ENCODE data around the gene PHLDA2.

The PHLDA2 gene

GRCh38 chr11:2902784-2903671 is 26.2 kb downstream of the PHLDA2 start:
- DNase-seq (ENCODE audit: low read depth in 2 of 2), result no peak
- TF ChIP-seq CTCF (IDR thresholded peaks at IDR 0.05; ENCODE audit: low read depth, low read length), result no peak
- H3K4me3 ChIP-seq (replicated peaks in 1 of 2; ENCODE audit: low read depth in 2 of 2, low read length in 2 of 2), result peak overlapping the region; percentile 65

- H3K4me3 ChIP-seq (replicated peaks in 1 of 2; ENCODE audit: low read depth in 2 of 2, low read length in 2 of 2), result peak overlapping the region; percentile 65
- TF ChIP-seq CTCF (IDR thresholded peaks at IDR 0.05; ENCODE audit: low read depth, low read length), result no peak
- DNase-seq (ENCODE audit: low read depth in 2 of 2), result peak; percentile 89 to 93
Measured at GRCh38 chr11:2901854-2902783, 27.1 kb downstream of the PHLDA2 start.

- TF ChIP-seq CTCF (IDR thresholded peaks at IDR 0.05; ENCODE audit: low read depth, low read length), result no peak
- no peak for DNase-seq (ENCODE audit: low read depth in 2 of 2)
- H3K4me3 ChIP-seq (replicated peaks in 1 of 2; ENCODE audit: low read depth in 2 of 2, low read length in 2 of 2), result peak overlapping the region in 1 of 2 donors; percentile 36
Measured at GRCh38 chr11:2901196-2901796, 27.9 kb downstream of the PHLDA2 start.

GRCh38 chr11:2899080-2899783 is 30.0 kb downstream of the PHLDA2 start:
- no peak for DNase-seq (ENCODE audit: low read depth in 2 of 2)
- H3K4me3 ChIP-seq (replicated peaks in 1 of 2; ENCODE audit: low read depth in 2 of 2, low read length in 2 of 2), result no peak overlapping the region
- TF ChIP-seq CTCF (IDR thresholded peaks at IDR 0.05; ENCODE audit: low read depth, low read length), result no peak

- TF ChIP-seq CTCF (IDR thresholded peaks at IDR 0.05; ENCODE audit: low read depth, low read length), result no peak
- peak; percentile 93 to 94 for DNase-seq (ENCODE audit: low read depth in 2 of 2)
- H3K4me3 ChIP-seq (replicated peaks in 1 of 2; ENCODE audit: low read depth in 2 of 2, low read length in 2 of 2), result no peak overlapping the region
Measured at GRCh38 chr11:2898366-2899079, 30.7 kb downstream of the PHLDA2 start.

All from cardiac fibroblast (primary cell).